GM12875 (cell line): ENCODE data around the gene NWD2.
"Not testable (repeated sequence)": the region's sequence is repeated elsewhere in the genome, so short reads cannot be mapped to it uniquely, and the experiment has no call there.

Experiments used
- H3K4me3 ChIP-seq: one replicate; pipeline ENCODE4 v1.5.1; 2011; ENCODE audit warnings: low read depth, low read length, control low read depth
- TF ChIP-seq, protein P1 (sequence below): IDR thresholded peaks from 2 replicates; pipeline ENCODE4 v1.5.1; 2011; ENCODE audit warnings: low read depth, mild to moderate bottlenecking, control low read depth, inconsistent platforms, low read length, moderate library complexity, borderline replicate concordance; ENCODE audit not compliant: insufficient read depth

NWD2 gene

DNA sequence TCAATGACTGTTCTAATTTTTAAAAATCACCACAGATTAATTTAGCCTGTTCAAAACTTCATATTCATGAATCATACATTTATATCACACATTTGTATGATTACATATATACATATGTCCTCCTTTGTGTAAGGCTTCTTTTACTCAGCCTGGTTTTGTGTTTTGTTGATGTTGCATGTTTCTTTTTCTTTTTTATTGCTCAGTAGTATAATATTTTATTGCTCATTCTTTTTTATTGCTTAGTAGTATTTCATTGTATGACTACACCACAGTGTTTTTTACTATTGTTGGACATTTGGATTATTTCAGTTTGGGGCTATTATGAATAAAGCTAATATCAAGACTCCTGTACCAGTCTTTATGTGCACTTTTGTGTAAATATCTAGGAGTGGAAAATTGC is 243.1 kb downstream of the NWD2 start:
- H3K4me3 ChIP-seq, result no peak overlapping the region
- TF ChIP-seq, protein P1, sequence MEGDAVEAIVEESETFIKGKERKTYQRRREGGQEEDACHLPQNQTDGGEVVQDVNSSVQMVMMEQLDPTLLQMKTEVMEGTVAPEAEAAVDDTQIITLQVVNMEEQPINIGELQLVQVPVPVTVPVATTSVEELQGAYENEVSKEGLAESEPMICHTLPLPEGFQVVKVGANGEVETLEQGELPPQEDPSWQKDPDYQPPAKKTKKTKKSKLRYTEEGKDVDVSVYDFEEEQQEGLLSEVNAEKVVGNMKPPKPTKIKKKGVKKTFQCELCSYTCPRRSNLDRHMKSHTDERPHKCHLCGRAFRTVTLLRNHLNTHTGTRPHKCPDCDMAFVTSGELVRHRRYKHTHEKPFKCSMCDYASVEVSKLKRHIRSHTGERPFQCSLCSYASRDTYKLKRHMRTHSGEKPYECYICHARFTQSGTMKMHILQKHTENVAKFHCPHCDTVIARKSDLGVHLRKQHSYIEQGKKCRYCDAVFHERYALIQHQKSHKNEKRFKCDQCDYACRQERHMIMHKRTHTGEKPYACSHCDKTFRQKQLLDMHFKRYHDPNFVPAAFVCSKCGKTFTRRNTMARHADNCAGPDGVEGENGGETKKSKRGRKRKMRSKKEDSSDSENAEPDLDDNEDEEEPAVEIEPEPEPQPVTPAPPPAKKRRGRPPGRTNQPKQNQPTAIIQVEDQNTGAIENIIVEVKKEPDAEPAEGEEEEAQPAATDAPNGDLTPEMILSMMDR, result no peak

DNA sequence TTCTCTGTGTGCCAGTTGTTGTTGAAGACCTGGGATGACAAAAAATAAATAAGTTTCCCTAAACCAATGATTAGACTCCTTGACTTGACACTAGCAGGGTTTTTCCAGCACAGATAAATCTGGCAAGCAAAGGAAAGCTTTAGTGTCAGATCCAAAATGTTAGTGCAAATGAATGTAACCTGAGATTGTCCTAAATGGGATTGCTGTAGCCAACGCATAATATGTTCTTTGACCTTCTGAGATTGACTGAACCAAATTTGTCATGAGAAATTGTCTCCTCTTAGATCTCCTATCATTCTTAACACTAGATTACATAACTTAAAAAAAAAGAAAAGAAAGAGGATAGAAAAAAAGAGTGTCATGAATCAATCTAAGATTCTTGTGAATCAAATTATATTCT is 245.2 kb downstream of the NWD2 start:
- no peak overlapping the region for H3K4me3 ChIP-seq
- TF ChIP-seq, protein P1, result no peak

DNA sequence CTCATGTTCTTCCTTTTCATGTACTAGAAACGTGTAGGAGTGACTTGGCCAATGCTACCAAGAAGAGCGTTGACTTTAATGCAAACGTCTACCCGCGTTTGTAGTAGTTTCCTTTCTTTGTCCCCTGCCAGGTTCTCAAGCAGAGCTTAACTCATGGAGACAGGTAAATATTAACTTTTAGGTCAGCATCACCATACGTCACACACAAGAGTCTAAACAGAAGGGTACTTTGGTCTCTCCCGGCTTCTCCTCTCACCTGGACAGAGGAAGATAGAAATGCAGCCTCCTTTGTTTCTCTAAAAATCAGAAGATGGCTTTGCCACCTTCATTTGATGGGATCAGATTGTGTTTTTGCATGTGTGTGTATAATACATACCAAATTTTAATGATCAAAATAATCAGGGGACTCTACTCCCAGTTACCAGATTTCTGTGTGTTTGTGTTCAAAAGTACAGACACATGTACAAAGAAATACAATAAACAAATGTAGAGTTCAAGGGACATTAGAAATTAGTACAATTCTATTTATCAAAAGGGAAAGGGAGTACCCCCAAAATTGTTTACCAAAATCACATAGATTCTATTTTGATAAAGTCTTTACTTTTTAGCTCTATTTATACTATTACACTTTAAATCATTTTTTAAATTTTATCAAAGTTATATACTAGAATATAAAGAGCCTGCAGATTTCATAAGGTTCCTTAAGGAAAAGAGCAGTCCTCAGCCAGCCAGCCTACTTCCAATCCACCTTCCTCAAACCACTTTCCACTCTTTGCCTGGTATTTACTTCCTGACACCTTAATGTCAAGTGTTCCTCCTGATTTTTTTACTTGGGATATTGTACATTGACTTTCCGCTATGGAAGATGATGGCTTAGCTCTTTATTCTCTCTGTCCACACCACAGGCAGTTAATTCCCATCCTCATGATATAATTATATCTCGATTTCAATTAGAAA is 246.1 kb downstream of the NWD2 start:
- TF ChIP-seq, protein P1, result no peak
- no peak overlapping the region for H3K4me3 ChIP-seq

DNA sequence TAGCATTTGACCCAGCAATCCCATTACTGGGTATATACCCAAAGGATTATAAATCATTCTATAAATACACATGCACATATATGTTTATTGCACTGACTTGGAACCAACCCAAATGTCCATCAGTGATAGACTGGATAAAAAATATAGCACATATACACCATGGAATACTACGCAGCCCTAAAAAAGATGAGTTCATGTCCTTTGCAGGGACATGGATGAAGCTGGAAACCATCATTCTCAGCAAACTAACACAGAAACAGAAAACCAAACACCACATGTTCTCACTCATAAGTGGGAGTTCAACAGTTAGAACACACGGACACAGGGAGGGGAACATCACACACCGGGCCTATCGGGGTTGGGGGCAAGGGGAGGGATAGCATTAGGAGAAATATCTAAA is 250.8 kb downstream of the NWD2 start:
- not testable (repeated sequence) for H3K4me3 ChIP-seq
